WTC11 (cell line): ENCODE data around the gene AGAP3. TPM values are rescaled to one million over a fixed set of nuclear protein-coding genes. Genes with fewer than 3 reads are reported as not detected.

Source experiments
- ATAC-seq: fragments of 200-7000 bp; cut with Tn5 transposase; 2 replicates; pipeline ENCODE4 v1.10.0; 2021; ENCODE audit warnings: mild to moderate bottlenecking, moderate library complexity
- CTCF ChIA-PET: fragments of 300-600 bp; sonication (Branson Sonifier 250); formaldehyde crosslinking; loops from one replicate; lab custom pipeline; 2021; ENCODE audit warnings: antibody characterized with exemption; lab: Charles Lee
- POLR2A ChIA-PET: fragments of 350-600 bp; sonication (Branson Sonifier 250); formaldehyde crosslinking; loops from one replicate; lab custom pipeline; 2021; ENCODE audit warnings: antibody characterized with exemption; lab: Charles Lee
- DNase-seq: peaks from one replicate; pipeline ENCODE4 v3.0.0; 2021; ENCODE audit warnings: low spot score
- H3K27ac Mint-ChIP-seq: 2 replicates; pipeline ENCODE4 v1.8.0; 2021; ENCODE audit warnings: mixed read lengths
- H3K27me3 Mint-ChIP-seq: 2 replicates; pipeline ENCODE4 v1.8.0; 2021; ENCODE audit warnings: low read depth, mild to moderate bottlenecking, moderate library complexity, mixed read lengths
- H3K36me3 Mint-ChIP-seq: 2 replicates; pipeline ENCODE4 v1.8.0; 2021; ENCODE audit warnings: mixed read lengths
- H3K4me1 Mint-ChIP-seq: 2 replicates; pipeline ENCODE4 v1.8.0; 2022; ENCODE audit warnings: mixed read lengths
- H3K4me3 Mint-ChIP-seq: 2 replicates; pipeline ENCODE4 v1.8.0; 2021; ENCODE audit warnings: mild to moderate bottlenecking, moderate library complexity, mixed read lengths
- H3K9me3 Mint-ChIP-seq: 2 replicates; pipeline ENCODE4 v1.8.0; 2021; ENCODE audit warnings: mixed read lengths
- ETV6 ChIP-seq: sonication (generic); formaldehyde crosslinking; IDR thresholded peaks from 2 replicates; pipeline ENCODE4 v1.8.1; 2022; ENCODE audit warnings: mild to moderate bottlenecking, missing genetic modification reagents
- HMGXB4 ChIP-seq: sonication (generic); formaldehyde crosslinking; IDR thresholded peaks from 2 replicates; pipeline ENCODE4 v1.8.1; 2023; ENCODE audit warnings: mild to moderate bottlenecking, moderate library complexity, missing genetic modification reagents
- KAT7 ChIP-seq: sonication (generic); formaldehyde crosslinking; IDR thresholded peaks from 2 replicates; pipeline ENCODE4 v1.8.1; 2023; ENCODE audit warnings: missing genetic modification reagents, mild to moderate bottlenecking, borderline replicate concordance
- RORB ChIP-seq: fragments of 250-450 bp; sonication (Bioruptor Pico); IDR thresholded peaks from 2 replicates; pipeline ENCODE4 v1.9.0; 2021; ENCODE audit warnings: mild to moderate bottlenecking
- SP1 ChIP-seq: sonication (generic); formaldehyde crosslinking; conservative IDR thresholded peaks from 2 replicates; pipeline ENCODE4 v1.8.1; 2022; ENCODE audit warnings: missing genetic modification reagents
- ZNF281 ChIP-seq: sonication (generic); formaldehyde crosslinking; IDR thresholded peaks from 2 replicates; pipeline ENCODE4 v1.8.0; 2023; ENCODE audit warnings: mild to moderate bottlenecking, missing genetic modification reagents
- ZNF671 ChIP-seq: fragments of 250-450 bp; sonication (Bioruptor Pico); IDR thresholded peaks from 2 replicates; pipeline ENCODE4 v1.8.0; 2021; ENCODE audit warnings: mild to moderate bottlenecking
- total RNA-seq: library from RNA; stranded (reverse); gene quantifications from 3 replicates; pipeline ENCODE4 v1.2.3, GENCODE V29; 2021
- TF ChIP-seq, protein P1 (sequence below): sonication (generic); formaldehyde crosslinking; IDR thresholded peaks from 2 replicates; pipeline ENCODE4 v1.8.0; 2023; ENCODE audit warnings: missing genetic modification reagents
- TF ChIP-seq, protein P2 (sequence below): sonication (generic); formaldehyde crosslinking; IDR thresholded peaks from 2 replicates; pipeline ENCODE4 v1.8.1; 2022; ENCODE audit warnings: low read depth, missing genetic modification reagents, borderline replicate concordance
- TF ChIP-seq, protein P3 (sequence below): fragments of 250-450 bp; sonication (Bioruptor Pico); IDR thresholded peaks from 2 replicates; pipeline ENCODE4 v1.9.0; 2021; ENCODE audit warnings: mild to moderate bottlenecking
- TF ChIP-seq, protein P4 (sequence below): sonication (generic); formaldehyde crosslinking; IDR thresholded peaks from 2 replicates; pipeline ENCODE4 v1.8.0; 2022; ENCODE audit warnings: mild to moderate bottlenecking, missing genetic modification reagents
- TF ChIP-seq, protein P5 (sequence below): sonication (generic); formaldehyde crosslinking; conservative IDR thresholded peaks from 2 replicates; pipeline ENCODE4 v1.8.1; 2023; ENCODE audit warnings: mild to moderate bottlenecking, low read depth, missing genetic modification reagents, moderate library complexity
- TF ChIP-seq, protein P6 (sequence below): sonication (generic); formaldehyde crosslinking; IDR thresholded peaks from 2 replicates; pipeline ENCODE4 v1.8.0; 2022; ENCODE audit warnings: mild to moderate bottlenecking, missing genetic modification reagents

Gene AGAP3
- total RNA-seq, 1 experiment from 2014 or later: 163 TPM

- H3K9me3 Mint-ChIP-seq: no peaks in the 10 kb centered on the region
- POLR2A ChIA-PET: interaction anchor here (1.7 kb wide), 1 partner anchor 11 kb away, joined by 6 read pairs; no protein-coding TSS in a partner anchor
- peaks cover 31% of the 10 kb centered on the region for H3K4me1 Mint-ChIP-seq
- ATAC-seq (no peak), DNase-seq (no peak)
- CTCF ChIA-PET: interaction anchor here (1.3 kb wide), 1 partner anchor 47 kb away, joined by 3 read pairs; no protein-coding TSS in a partner anchor
- no peak overlapping the region for H3K4me3 Mint-ChIP-seq
- no peak for TF ChIP-seq SP1 (CRISPR knock-in tag)
- TF ChIP-seq, protein P1, sequence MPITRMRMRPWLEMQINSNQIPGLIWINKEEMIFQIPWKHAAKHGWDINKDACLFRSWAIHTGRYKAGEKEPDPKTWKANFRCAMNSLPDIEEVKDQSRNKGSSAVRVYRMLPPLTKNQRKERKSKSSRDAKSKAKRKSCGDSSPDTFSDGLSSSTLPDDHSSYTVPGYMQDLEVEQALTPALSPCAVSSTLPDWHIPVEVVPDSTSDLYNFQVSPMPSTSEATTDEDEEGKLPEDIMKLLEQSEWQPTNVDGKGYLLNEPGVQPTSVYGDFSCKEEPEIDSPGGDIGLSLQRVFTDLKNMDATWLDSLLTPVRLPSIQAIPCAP (CRISPR knock-in tag): no peak
- TF ChIP-seq, protein P2, sequence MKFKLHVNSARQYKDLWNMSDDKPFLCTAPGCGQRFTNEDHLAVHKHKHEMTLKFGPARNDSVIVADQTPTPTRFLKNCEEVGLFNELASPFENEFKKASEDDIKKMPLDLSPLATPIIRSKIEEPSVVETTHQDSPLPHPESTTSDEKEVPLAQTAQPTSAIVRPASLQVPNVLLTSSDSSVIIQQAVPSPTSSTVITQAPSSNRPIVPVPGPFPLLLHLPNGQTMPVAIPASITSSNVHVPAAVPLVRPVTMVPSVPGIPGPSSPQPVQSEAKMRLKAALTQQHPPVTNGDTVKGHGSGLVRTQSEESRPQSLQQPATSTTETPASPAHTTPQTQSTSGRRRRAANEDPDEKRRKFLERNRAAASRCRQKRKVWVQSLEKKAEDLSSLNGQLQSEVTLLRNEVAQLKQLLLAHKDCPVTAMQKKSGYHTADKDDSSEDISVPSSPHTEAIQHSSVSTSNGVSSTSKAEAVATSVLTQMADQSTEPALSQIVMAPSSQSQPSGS: no peak
- TF ChIP-seq RORB (CRISPR knock-in tag): no peak
- TF ChIP-seq, protein P3, sequence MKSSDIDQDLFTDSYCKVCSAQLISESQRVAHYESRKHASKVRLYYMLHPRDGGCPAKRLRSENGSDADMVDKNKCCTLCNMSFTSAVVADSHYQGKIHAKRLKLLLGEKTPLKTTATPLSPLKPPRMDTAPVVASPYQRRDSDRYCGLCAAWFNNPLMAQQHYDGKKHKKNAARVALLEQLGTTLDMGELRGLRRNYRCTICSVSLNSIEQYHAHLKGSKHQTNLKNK (CRISPR knock-in tag): no peak
- TF ChIP-seq ZNF281 (CRISPR knock-in tag): no peak
- no peak for TF ChIP-seq ZNF671 (CRISPR knock-in tag)
- TF ChIP-seq, protein P4, sequence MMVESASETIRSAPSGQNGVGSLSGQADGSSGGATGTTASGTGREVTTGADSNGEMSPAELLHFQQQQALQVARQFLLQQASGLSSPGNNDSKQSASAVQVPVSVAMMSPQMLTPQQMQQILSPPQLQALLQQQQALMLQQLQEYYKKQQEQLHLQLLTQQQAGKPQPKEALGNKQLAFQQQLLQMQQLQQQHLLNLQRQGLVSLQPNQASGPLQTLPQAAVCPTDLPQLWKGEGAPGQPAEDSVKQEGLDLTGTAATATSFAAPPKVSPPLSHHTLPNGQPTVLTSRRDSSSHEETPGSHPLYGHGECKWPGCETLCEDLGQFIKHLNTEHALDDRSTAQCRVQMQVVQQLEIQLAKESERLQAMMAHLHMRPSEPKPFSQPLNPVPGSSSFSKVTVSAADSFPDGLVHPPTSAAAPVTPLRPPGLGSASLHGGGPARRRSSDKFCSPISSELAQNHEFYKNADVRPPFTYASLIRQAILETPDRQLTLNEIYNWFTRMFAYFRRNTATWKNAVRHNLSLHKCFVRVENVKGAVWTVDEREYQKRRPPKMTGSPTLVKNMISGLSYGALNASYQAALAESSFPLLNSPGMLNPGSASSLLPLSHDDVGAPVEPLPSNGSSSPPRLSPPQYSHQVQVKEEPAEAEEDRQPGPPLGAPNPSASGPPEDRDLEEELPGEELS (CRISPR knock-in tag): no peak
- TF ChIP-seq KAT7 (CRISPR knock-in tag): no peak
- TF ChIP-seq, protein P5, sequence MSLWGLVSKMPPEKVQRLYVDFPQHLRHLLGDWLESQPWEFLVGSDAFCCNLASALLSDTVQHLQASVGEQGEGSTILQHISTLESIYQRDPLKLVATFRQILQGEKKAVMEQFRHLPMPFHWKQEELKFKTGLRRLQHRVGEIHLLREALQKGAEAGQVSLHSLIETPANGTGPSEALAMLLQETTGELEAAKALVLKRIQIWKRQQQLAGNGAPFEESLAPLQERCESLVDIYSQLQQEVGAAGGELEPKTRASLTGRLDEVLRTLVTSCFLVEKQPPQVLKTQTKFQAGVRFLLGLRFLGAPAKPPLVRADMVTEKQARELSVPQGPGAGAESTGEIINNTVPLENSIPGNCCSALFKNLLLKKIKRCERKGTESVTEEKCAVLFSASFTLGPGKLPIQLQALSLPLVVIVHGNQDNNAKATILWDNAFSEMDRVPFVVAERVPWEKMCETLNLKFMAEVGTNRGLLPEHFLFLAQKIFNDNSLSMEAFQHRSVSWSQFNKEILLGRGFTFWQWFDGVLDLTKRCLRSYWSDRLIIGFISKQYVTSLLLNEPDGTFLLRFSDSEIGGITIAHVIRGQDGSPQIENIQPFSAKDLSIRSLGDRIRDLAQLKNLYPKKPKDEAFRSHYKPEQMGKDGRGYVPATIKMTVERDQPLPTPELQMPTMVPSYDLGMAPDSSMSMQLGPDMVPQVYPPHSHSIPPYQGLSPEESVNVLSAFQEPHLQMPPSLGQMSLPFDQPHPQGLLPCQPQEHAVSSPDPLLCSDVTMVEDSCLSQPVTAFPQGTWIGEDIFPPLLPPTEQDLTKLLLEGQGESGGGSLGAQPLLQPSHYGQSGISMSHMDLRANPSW: no peak
- no peak for TF ChIP-seq HMGXB4 (CRISPR knock-in tag)
- TF ChIP-seq, protein P6, sequence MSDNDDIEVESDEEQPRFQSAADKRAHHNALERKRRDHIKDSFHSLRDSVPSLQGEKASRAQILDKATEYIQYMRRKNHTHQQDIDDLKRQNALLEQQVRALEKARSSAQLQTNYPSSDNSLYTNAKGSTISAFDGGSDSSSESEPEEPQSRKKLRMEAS (CRISPR knock-in tag): no peak
- no peak for TF ChIP-seq ETV6
- TF ChIP-seq, all 79 proteins: peak for 0
- Mint-ChIP-seq H3K36me3 (peaks cover 30% of the 10 kb centered on the region), H3K27me3 (peaks cover 2% of the 10 kb centered on the region; the same call in 1 of the 2 replicates), H3K27ac (no peak overlapping the region)
These were observed 20.8 kb upstream of the AGAP3 start for GRCh38 chr7:151065516-151065915.
